CD4-positive, alpha-beta T cell treated with Interleukin-4 for 1 hour (primary cell): ENCODE measurements around the gene PDZD2.
"Not testable (repeated sequence)": the region's sequence is repeated elsewhere in the genome, so short reads cannot be mapped to it uniquely, and the experiment has no call there.

Experiments
- DNase-seq, 2 donors: peaks; one replicate each; pipeline ENCODE4 v3.0.0-alpha.2; 2020 to 2022

PDZD2 gene

GRCh38 chr5:31941151-31941755 lies 302.3 kb downstream of the PDZD2 start:
- no peak for DNase-seq

GRCh38 chr5:31942546-31942945 lies 303.6 kb downstream of the PDZD2 start:
- no peak for DNase-seq

- DNase-seq: no peak
Observed at GRCh38 chr5:31944684-31945445, 305.9 kb downstream of the PDZD2 start.

GRCh38 chr5:31948006-31948405 lies 309.1 kb downstream of the PDZD2 start:
- no peak for DNase-seq

- no peak for DNase-seq
Observed at GRCh38 chr5:31952067-31952466, 313.1 kb downstream of the PDZD2 start.

GRCh38 chr5:31954091-31954490 lies 315.2 kb downstream of the PDZD2 start:
- DNase-seq: no peak

GRCh38 chr5:31957151-31957550 lies 318.2 kb downstream of the PDZD2 start:
- DNase-seq: no peak

GRCh38 chr5:31962351-31962751 lies 323.4 kb downstream of the PDZD2 start:
- no peak for DNase-seq

GRCh38 chr5:31962871-31963307 lies 324.0 kb downstream of the PDZD2 start:
- no peak for DNase-seq

GRCh38 chr5:31963358-31964006 lies 324.6 kb downstream of the PDZD2 start:
- DNase-seq: no peak

GRCh38 chr5:31964007-31964360 lies 325.1 kb downstream of the PDZD2 start:
- DNase-seq: no peak

GRCh38 chr5:31965227-31965626 lies 326.3 kb downstream of the PDZD2 start:
- DNase-seq: no peak

GRCh38 chr5:31966936-31967335 lies 328.0 kb downstream of the PDZD2 start:
- DNase-seq: no peak

- DNase-seq: no peak
Observed at GRCh38 chr5:31967461-31967860, 328.5 kb downstream of the PDZD2 start.

- no peak for DNase-seq
Observed at GRCh38 chr5:31972558-31972957, 333.6 kb downstream of the PDZD2 start.

- not testable (repeated sequence) for DNase-seq
Observed at GRCh38 chr5:31975189-31975612, 336.3 kb downstream of the PDZD2 start.

- DNase-seq: no peak
Observed at GRCh38 chr5:31976169-31976568, 337.2 kb downstream of the PDZD2 start.

- DNase-seq: no peak
Observed at GRCh38 chr5:31981361-31981945, 342.5 kb downstream of the PDZD2 start.

- no peak for DNase-seq
Observed at GRCh38 chr5:31982027-31982426, 343.1 kb downstream of the PDZD2 start.

- no peak for DNase-seq
Observed at GRCh38 chr5:31982621-31983020, 343.7 kb downstream of the PDZD2 start.

GRCh38 chr5:31983851-31984250 lies 344.9 kb downstream of the PDZD2 start:
- DNase-seq: no peak

- DNase-seq: no peak
Observed at GRCh38 chr5:31984691-31985090, 345.8 kb downstream of the PDZD2 start.

- no peak for DNase-seq
Observed at GRCh38 chr5:31986101-31986500, 347.2 kb downstream of the PDZD2 start.
